Measurements from ENCODE around the gene ATP6V1F.

Gene ATP6V1F

DNA sequence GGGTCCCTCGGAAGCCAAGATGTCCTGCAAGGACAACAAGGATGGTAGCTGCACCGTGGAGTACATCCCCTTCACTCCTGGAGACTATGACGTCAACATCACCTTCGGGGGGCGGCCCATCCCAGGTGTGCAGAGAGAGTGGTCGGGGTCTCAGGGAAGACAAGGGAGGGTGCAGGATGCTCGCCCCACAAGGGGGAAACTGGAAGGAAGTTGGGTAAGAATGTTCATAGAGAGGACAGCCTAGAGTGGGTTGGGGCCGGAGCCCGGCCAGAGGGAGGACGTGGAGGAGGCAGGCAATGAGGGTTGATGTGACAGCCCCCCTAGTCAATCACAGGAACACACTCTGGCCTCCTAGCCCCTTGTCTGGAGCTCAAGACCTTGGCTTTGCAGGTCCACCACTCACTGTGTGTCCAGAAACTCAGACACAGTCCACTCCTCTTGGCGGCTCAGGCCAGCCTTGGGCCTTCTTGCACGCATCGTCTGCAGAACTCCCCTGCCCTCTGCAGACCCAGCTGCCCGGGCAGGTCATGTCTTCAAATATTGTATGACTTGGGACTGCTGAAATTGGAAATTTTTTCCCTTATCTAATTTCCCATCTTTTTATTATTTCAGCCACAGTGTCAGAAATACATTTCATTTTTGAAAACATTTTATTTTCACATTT, 15.7 kb upstream of the ATP6V1F start:
- no peak for DNase-seq (ENCODE audit: low read depth, low spot score)
- H3K4me3 ChIP-seq (ENCODE audit: low read length): no peak overlapping the region

DNA sequence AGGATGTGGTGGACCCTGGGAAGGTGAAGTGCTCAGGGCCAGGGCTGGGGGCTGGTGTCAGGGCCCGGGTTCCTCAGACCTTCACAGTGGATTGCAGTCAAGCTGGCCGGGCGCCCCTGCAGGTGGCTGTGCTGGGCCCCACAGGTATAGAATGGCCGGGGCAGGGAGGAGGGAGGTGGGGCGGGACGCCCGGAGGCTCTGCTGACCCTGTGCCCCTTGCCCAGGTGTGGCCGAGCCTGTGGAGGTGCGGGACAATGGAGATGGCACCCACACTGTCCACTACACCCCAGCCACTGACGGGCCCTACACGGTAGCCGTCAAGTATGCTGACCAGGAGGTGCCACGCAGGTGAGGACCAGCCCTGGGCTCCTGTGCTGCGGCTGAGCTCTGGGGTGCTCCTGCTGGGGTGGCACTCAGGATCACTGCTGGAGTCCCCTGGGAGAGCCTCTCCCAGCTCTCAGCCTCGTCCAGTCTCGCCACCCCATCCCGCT, 14.9 kb upstream of the ATP6V1F start:
- DNase-seq (ENCODE audit: low read depth, low spot score): no peak
- no peak overlapping the region for H3K4me3 ChIP-seq (ENCODE audit: low read length)

DNA sequence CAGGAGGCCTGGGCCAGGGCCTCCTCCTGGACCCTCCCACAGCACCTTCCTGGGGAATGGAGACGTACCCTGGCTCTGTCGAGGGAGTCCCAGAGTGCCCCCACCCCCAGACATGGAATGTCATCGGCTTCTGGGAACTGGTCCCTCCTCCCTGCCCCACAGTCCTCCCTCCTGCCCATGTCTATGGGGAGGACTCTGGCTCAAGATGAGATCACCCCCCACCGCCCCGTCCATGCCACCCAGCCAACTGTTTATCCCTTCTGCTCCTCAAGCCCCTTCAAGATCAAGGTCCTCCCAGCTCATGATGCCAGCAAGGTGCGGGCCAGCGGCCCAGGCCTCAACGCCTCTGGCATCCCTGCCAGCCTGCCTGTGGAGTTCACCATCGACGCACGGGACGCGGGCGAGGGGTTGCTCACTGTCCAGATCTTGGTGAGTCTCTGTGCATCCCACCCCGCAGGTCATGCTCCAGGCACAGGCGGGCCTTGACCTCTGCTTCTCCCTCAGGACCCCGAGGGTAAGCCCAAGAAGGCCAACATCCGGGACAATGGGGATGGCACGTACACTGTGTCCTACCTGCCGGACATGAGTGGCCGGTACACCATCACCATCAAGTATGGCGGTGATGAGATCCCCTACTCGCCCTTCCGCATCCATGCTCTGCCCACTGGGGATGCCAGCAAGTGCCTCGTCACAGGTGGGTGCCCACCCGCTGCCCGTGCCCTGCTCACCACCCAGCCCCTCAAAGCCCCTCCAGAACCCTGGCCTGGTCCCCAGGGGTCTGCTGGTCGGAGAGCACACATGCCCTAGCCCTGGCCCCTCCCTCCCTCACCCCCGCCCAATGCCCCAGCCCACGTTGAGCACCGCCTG, 14.1 kb upstream of the ATP6V1F start:
- DNase-seq (ENCODE audit: low read depth, low spot score): no peak
- H3K4me3 ChIP-seq (ENCODE audit: low read length): no peak overlapping the region

DNA sequence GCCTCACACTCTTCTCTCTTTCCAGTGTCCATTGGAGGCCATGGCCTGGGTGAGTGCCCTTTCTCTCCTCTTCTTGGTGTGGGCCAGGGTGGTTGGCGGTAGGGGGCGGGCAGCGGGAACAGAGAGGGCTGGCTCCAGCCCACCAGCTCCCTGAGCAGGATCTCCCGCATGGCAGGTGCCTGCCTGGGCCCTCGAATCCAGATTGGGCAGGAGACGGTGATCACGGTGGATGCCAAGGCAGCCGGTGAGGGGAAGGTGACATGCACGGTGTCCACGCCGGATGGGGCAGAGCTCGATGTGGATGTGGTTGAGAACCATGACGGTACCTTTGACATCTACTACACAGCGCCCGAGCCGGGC, 13.5 kb upstream of the ATP6V1F start:
- no peak overlapping the region for H3K4me3 ChIP-seq (ENCODE audit: low read length)
- no peak for DNase-seq (ENCODE audit: low read depth, low spot score)

DNA sequence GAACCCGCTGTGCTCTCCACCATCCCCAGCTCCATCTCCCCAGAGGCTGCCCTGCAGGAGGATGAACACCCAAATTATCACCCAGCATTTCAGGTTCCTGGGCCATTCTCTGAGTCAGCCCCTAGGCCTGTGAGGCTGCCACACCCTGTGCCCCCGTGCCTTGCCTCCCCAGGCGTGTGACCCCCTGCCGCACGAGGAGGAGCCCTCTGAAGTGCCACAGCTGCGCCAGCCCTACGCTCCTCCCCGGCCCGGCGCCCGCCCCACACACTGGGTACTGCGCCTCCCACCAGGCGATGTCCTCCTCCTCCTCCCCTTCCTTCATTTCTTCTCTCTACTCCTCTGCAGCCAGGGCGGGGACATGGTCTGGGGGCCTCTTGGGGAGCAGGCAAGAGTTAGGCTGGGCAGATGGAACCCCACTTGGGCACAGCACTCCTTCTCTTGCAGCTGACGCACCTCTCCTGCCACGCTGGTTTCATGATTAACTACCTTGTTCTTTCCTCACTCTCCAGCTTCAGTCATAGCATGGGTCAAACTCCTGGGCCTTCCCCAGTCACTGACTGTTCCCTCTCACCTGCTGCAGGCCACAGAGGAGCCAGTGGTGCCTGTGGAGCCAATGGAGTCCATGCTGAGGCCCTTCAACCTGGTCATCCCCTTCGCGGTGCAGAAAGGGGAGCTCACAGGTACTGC, 12.7 kb upstream of the ATP6V1F start:
- no peak overlapping the region for H3K4me3 ChIP-seq (ENCODE audit: low read length)
- DNase-seq (ENCODE audit: low read depth, low spot score): no peak

DNA sequence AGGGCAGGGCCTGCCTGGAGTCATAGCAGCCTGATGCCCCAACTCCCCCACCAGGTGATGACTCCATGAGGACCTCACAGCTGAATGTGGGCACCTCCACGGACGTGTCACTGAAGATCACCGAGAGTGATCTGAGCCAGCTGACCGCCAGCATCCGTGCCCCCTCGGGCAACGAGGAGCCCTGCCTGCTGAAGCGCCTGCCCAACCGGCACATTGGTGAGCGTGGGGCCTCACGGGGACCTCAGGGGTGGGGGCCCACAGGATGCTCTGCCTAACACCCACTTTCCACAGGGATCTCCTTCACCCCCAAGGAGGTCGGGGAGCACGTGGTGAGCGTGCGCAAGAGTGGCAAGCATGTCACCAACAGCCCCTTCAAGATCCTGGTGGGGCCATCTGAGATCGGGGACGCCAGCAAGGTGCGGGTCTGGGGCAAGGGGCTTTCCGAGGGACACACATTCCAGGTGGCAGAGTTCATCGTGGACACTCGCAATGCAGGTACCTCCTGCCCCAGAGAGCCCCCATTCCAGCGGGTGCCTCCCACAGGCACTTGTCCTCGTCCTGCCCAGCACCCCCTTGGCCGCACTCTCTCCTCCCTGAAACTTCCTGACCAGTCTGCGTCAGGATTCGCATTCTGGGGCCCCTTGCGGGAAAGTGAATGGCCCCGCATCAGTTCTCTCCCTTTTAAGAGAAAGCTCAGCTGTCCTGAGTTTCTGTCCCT, 10.0 kb upstream of the ATP6V1F start:
- DNase-seq (ENCODE audit: low read depth, low spot score): no peak

DNA sequence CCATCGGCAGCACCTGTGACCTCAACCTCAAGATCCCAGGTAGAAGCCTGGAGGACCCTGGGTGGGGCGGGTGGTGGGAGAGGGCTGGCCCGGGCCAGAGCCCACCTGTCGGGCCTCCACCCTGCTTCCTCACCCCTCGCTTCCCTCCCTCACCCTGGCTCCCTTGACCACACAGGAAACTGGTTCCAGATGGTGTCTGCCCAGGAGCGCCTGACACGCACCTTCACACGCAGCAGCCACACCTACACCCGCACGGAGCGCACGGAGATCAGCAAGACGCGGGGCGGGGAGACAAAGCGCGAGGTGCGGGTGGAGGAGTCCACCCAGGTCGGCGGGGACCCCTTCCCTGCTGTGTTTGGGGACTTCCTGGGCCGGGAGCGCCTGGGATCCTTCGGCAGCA, 8.9 kb upstream of the ATP6V1F start:
- no peak for DNase-seq (ENCODE audit: low read depth, low spot score)

More for the DNA sequence above, 10.0 kb upstream of the ATP6V1F start:
- no peak overlapping the region for H3K4me3 ChIP-seq (ENCODE audit: low read length)

DNA sequence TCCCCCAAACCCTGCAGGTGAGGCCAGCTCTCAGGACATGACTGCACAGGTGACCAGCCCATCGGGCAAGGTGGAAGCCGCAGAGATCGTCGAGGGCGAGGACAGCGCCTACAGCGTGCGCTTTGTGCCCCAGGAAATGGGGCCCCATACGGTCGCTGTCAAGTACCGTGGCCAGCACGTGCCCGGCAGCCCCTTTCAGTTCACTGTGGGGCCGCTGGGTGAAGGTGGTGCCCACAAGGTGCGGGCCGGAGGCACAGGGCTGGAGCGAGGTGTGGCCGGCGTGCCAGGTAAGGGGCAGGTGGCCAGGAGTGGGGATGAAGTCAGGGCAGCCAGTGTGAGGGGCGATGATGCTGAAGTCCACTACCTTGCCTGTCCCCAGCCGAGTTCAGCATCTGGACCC, 8.3 kb upstream of the ATP6V1F start:
- no peak for DNase-seq (ENCODE audit: low read depth, low spot score)
- H3K4me3 ChIP-seq (ENCODE audit: low read length): no peak overlapping the region

More for the DNA sequence above, 8.9 kb upstream of the ATP6V1F start:
- no peak overlapping the region for H3K4me3 ChIP-seq (ENCODE audit: low read length)

DNA sequence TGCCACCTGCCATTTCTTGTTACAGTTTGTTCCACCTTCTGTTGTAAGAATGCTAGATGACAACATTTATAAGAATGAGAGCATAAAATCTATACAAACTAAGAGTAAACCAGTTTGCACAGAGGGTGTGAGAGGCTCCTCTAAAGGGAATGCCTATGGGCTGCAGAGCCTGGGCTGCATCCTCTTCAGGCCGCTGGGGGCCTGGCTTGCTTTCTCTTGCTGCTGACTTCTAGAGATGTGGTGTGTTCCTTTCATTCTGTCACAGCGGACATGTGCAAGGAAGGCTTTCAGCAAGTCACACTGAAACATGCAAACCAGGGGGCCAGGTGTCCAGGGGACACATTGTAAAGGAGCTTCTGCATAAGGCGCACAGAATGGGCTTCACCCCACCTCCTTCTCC, 7.1 kb upstream of the ATP6V1F start:
- DNase-seq (ENCODE audit: low read depth, low spot score): no peak
- H3K4me3 ChIP-seq (ENCODE audit: low read length): no peak overlapping the region

DNA sequence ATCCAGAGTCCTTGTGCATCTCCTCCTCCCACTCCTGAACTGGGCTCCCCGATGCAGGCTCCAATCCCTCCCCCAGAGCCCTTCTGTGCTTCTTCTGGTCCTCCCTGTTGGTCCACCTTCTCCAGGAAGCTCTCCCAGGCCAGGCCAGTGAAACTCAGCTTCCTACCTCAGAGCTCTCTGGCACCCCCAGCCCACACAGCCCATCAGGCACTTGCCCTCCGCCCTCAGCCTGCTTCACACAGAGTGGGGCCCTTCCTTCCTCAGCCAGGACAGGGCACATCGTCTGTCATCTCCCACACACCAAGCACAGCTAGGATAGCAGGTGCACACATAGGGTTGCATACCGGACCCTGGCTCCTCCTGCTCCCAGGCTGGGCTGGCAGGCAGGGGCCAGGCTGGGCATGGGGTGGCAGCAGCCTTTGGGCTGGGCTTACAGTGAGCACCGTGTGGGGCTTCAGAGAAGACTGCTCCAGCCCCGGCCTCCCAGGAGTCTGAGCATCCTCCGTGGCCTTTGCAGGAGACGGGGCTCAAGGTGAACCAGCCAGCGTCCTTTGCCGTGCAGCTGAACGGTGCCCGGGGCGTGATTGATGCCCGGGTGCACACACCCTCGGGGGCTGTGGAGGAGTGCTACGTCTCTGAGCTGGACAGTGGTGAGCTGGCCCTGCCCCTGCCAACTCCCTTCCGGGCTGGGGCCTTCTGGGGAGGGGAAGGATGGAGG, 6.5 kb upstream of the ATP6V1F start:
- DNase-seq (ENCODE audit: low read depth, low spot score): no peak
- H3K4me3 ChIP-seq (ENCODE audit: low read length): no peak overlapping the region

DNA sequence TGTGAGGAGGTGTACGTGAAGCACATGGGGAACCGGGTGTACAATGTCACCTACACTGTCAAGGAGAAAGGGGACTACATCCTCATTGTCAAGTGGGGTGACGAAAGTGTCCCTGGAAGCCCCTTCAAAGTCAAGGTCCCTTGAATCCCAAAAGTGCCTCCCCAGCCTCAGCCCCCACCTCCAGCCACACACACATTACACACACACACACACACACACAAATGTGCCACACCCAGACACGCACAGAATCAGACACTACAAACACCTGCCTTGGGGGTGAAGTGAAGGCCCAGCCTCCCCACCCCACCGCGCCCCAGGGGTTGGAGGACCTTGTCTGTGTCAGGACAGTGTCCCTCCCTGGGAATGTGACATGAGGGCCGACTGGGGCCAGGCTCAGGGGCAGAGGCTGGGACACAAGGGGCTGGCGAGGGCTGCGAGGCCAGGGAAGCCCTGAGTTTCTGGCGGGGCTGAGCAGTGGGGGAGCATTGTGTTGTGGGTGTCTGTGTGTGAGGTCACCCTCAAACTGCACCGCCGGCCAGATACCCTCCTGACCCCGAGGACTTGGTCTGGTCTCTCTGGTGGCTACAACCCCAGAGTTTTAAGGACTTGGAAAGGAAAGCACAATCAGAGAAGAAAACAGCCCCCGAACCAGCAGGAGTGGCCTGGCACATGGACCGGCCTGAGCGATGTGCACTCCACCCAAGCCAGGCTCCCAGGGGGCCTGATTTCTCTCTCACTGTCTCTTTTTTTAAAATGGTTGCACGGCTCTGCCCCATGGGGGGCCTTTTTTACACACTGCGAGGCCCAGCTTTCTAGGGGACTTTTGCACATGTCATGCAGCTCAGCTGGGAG, 4.0 kb upstream of the ATP6V1F start:
- H3K4me3 ChIP-seq (ENCODE audit: low read length): no peak overlapping the region
- no peak for DNase-seq (ENCODE audit: low read depth, low spot score)

DNA sequence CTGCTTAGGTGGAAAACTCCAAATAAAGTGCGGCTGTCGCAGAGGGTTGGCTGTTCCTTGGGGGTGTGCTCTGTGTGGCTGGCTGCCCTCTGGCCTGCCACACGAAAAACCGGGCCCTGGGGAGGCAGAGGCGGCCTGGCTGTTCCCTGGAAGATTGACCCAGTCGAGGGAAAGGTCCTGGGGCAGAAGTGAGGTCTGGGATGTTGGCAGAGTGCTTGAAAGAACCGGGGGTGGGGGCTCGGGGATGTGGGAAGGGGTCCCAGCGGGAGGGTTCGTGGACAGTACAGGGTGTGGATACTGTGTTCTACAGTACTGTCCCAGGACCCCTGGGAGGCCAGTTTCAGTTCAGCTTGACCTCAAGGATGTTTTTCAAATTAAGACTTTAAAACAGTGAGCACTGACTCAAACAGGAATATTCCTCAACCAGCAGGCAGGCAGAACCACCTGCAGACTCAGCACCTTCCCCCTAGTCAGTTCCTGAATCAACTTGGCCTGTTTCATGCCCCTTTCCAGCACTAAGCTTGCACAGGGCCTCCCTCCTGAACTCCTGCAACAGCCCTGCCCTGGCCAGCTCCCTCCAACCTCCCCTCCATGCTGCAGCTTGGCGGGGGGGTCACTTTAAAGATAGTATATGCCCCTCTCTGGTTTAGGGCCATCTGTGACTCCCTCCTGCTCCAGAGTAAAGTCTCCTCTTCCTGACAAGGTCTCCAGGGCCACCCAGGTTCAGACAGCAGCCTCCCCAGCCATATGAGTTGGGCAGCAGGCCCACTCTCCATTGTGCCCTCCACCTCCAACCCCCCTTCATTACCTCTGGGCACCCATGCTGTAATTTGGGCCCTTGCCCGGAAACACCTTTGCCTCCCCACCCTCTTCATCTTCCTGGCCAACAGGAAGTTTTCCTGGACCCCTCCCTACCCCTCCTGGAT, 3.2 kb upstream of the ATP6V1F start:
- no peak overlapping the region for H3K4me3 ChIP-seq (ENCODE audit: low read length)
- no peak for DNase-seq (ENCODE audit: low read depth, low spot score)

DNA sequence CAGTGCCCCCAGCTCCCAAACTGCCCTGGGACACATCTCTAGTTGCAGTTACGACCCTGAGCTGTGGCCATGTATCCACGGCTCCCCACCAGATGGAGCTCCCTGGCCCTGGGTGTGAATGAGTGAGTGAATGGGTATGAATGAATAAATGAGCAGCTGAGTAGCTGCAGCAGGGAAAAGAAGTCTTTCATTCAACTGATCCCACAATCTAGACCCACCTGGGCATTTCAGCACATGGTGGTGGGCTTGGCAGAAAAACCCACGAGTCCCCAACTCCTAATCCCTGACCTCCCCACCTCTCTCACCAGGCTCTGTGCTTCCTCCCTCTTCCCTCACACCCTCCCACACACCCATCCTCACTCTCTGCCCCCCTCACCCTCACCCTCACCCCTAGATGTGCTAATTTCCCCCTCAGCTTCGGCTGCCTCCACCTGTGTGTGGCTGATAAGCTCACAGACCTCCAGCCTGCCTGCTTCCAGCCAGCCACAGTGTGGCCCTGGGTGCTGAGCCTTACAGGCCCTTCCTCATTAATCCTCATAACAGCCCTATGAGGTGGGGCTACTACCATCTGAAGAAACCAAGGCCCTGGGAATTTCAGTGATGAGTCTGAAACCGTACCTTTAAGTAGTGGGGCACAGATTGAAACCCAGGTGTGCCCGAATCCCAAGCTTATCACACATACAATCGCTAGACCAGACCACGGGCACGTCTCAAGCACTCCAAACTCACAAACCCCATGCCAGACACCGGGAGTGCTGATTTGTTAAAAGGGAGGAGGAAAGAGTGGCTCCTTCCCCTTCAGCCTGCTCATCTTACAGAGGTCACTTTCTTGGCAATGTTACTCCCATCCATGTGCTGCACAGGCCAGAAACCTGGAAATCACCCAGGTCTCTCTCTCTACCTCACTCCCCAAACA, 2.2 kb upstream of the ATP6V1F start:
- peak; percentile 53 for DNase-seq (ENCODE audit: low read depth, low spot score)
- no peak overlapping the region for H3K4me3 ChIP-seq (ENCODE audit: low read length)

DNA sequence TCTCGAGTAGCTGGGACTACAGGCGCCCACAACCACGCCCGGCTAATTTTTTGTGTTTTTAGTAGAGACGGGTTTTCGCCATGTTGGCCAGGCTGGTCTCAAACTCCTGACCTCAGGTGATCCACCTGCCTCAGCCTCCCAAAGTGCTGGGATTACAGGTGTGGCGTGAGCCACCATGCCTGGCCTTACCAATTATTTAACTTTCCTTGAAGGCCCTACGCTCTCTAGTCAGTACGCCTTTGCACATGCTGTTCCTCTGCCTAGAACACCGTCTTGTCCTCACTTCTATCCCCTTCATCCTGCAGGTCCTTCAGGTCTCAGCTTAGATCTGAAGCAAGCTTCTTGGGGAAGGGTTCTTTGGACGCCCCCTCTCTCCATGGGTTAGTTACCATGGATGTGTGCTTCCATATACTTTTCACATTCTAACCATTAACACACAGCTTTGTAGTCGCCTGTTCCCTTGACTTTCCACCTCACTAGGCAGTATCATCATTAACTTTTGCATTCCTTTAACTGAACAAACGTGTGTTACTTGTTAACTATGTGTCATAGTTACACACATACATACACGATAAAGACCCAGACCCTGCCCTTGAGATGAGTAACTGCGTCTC, 592 bp upstream of the ATP6V1F start:
- DNase-seq (ENCODE audit: low read depth, low spot score): no peak
- peak overlapping the region; percentile 78 for H3K4me3 ChIP-seq (ENCODE audit: low read length)

DNA sequence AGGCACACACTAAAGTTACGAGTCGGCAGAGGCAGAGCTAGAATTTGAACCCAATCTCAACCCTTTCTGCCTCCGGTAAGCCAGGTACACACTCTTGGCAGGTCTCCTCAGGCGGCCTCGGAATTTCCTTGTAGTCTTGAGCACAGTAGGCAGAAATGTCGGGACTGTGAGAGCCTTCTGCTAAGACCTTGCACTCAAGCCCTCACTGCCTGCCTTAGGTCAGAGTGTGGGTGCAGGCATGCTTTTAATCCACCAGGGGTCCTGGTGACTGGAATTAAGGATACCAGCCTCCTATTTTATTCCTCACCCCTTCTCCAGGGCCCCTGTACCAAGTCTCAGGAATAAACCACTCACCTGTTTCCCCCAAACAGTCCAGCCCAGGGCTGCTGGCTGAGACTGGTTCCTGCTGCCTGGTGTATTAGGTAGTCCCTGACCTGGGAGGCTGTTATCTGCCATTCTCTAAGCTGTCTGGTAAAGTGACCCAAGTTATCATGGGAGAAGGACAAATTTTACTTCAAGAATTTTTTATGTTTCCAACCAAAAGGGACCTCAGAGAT, 855 bp downstream of the ATP6V1F start:
- peak overlapping the region; percentile 78 for H3K4me3 ChIP-seq (ENCODE audit: low read length)
- peak; percentile 69 for DNase-seq (ENCODE audit: low read depth, low spot score)
